GM18858 (cell line): ENCODE results near the gene ORC2.
"Not testable (repeated sequence)": the region's sequence is repeated elsewhere in the genome, so short reads cannot be mapped to it uniquely, and the experiment has no call there.

ENCODE experiments used
- ATAC-seq: cut with Tn5 transposase; IDR thresholded peaks from one replicate; pipeline ENCODE4 v1.9.1; 2021; ENCODE audit not compliant: unreplicated experiment

ORC2 gene

DNA sequence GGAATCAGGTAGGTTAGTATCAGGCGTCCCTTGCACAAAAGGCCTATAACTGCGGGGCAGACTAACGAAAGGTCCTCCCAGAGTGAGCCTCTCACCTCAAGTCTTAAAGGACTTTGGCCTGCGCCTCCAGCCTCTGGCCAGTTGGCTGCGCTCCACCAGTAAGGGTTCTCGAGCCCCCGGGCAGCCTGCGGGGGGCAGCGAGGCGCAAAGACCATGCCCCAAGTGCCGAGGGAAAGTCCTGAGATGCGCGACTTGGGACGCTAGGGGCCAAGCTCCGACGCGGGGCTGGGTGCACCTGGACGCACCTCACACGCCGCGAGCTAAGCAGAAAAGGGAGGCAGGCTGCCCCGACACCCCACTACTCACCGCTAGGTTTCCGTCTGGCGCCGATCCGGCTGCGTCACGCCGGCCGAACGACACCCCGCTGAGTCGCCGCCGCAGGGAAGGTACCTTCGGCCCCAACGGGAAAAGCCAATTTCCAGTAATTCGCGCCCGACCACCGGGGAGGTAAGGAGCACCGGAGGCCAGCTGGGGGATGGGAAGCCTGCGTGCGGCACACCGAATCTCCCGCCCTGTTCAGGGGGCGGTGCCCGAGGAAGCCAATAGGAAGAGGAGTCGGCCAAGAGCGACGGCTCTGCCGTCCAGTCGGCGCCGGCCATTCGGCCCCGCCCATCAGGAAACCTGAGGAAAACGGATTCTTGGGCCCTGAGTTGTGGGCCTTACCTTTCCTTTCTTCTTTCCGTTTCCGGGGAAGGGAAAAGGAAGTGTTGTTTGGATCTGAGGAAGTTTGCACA lies at the start of gene ORC2:
Gene ORC2, minus strand, starts transcription at position 537 of the 794 bp plus-strand sequence. CDS start 5,537 bp downstream, outside the sequence.
- peak; percentile 78 for ATAC-seq

GRCh38 chr2:201008296-201008829 lies 44.9 kb upstream of the ORC2 start:
- no peak for ATAC-seq

DNA sequence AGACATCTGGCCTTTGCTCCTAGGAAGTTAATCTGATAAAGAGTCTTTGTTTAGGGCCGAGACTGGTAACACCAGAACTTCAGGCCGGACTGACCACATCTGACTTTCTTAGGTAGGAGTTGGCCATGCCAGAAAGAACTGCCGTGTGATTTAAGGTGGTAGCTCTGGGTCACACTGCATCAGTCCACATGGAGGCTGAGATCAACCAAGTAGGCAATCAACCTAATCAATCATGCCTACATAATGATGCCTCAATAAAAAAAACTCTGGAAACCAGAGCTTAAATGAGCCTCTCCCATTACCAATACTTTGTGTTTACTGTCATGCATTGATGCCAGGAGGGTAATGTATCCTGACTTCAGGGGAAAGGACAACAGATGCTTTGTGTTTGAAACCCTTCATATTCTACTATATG lies 44.1 kb upstream of the ORC2 start:
- ATAC-seq: no peak

DNA sequence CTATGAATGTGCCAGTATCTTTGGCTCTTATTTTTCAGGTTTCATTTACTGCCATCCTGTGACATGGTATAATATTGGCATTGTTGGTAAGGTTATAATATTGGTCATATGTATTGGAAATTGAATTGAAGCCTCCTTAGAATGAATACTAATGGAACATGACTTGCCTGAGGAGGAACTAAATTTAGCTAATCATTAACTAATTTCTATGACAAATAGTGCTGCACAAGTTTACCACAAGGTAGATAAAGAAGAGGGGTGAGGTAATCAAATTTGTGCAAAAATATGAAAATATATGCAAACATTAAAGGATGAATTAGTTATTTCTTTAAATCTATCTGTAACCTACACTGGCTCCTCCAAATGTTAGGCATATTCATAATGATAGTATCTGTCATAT lies 43.2 kb upstream of the ORC2 start:
- no peak for ATAC-seq

GRCh38 chr2:201004370-201004769 lies 40.9 kb upstream of the ORC2 start:
- ATAC-seq: no peak

DNA sequence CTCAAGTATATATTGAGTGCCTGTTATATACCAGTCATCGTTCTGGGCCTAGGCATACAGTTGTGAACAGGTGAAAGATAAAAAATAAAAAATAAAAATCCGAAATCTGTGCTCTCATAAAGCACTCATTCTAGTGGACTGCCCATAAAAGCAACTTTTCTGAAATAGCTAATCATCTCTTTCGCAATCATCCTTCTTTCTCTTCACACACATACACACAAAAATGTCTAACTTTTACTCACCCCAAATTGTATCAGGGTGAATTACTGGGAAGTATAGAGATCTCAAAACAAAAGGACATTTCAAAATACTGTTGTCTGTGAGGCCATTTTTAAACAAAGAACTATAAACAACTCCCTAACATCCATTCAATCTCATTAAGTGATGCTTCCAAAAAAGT lies 29.6 kb upstream of the ORC2 start:
- no peak for ATAC-seq

GRCh38 chr2:200987137-200987536 lies 23.7 kb upstream of the ORC2 start:
- no peak for ATAC-seq

GRCh38 chr2:200985799-200986198 lies 22.3 kb upstream of the ORC2 start:
- ATAC-seq: no peak

GRCh38 chr2:200976710-200977109 lies 13.2 kb upstream of the ORC2 start:
- ATAC-seq: no peak

GRCh38 chr2:200975672-200976071 lies 12.2 kb upstream of the ORC2 start:
- no peak for ATAC-seq

DNA sequence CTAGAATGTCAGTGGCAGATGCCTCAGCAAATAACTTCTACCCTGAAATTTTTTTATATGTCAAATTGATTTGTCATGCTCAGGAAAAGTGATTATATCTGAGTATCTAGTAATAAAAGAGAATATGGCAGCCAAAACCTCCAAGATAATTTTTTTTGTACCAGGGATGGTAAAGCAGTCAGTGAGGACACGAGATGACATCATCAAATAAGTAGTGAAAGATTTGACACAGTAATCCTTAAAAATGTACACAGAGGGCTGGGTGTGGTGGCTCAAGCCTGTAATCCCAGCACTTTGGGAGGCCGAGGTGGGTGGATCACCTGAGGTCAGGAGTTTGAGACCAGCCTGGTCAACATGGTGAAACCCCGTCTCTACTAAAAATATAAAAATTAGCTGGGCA lies 6.6 kb upstream of the ORC2 start:
- ATAC-seq: not testable (repeated sequence)

- no peak for ATAC-seq
Observed at GRCh38 chr2:200968735-200969134, 5.3 kb upstream of the ORC2 start.

GRCh38 chr2:200968162-200968561 lies 4.7 kb upstream of the ORC2 start:
- ATAC-seq: no peak

DNA sequence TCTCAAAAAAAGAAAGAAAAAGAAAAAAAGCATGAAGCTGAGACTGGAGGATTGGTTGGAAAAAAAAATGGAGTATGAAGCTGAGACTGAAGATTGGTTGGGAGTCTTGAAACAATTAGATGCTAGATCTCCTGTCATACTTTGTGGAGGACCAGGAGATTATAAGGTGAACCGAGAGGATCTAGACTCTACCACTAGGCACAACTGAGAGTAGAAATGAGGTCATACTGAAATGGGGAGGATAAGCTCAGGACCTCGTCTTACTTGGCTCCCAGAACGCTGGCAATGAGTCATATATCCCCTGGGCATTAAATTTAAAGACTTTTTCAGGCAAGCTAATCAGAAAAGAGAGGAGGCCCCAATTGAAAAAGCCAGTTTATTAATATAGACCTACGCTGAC lies 3.3 kb upstream of the ORC2 start:
- peak; percentile 31 for ATAC-seq

- ATAC-seq: no peak
Observed at GRCh38 chr2:200964498-200964897, 1.0 kb upstream of the ORC2 start.

GRCh38 chr2:200963918-200964252 lies 425 bp upstream of the ORC2 start:
- not testable (repeated sequence) for ATAC-seq

DNA sequence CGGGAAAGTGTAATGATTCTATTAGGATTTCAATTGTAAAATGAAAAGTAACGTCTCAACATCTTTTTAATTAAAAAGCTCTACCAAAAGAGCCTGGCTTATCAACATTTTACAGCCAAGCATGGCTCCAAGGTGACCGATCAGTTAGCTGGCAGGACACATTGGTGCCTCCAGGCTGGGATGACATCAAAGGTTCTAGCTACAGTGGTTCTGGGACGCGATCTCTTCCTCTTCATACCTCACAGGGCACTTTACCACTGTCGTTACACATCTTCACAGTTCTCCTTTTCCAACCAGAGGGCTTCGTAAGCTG lies 693 bp downstream of the ORC2 start:
- ATAC-seq: peak; percentile 9

DNA sequence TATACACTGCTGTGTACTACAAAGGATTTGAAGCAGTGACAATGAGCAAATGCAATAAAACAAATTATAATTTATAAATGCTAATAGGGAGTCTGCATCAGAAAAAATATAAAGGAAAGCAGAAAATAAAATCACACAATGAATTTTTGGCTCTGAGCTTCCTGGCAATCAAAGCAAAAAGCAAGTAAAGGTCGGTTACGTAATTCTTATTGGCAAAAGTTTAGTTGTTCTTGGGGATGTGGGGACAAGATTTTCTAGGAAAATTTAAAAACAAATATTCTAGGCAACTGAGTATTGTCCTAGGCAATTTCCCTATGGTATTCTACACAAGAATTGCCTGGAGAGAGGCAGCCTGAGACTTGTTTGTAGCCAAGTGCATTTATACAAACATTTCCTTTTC lies 1.8 kb downstream of the ORC2 start:
- no peak for ATAC-seq

DNA sequence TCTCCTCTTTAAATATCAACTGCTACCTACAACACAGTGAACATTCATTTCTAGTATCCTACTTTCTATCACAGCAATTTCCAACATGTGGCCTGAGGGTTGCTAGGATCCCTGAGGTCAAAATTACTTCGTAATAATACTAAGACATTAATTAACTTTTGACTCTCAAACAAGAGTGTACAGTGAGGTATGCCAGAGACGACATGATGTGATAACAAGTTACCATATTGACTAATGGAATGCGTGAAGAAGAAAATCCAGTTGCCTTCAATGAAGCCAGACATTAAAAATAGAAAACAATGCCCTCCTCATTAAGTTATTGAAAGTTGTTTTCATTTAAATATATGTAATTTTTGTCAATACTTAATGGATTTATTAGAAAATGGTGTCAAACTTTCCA lies 13.1 kb downstream of the ORC2 start:
- no peak for ATAC-seq

- no peak for ATAC-seq
Observed at GRCh38 chr2:200945395-200945729, 18.1 kb downstream of the ORC2 start.

DNA sequence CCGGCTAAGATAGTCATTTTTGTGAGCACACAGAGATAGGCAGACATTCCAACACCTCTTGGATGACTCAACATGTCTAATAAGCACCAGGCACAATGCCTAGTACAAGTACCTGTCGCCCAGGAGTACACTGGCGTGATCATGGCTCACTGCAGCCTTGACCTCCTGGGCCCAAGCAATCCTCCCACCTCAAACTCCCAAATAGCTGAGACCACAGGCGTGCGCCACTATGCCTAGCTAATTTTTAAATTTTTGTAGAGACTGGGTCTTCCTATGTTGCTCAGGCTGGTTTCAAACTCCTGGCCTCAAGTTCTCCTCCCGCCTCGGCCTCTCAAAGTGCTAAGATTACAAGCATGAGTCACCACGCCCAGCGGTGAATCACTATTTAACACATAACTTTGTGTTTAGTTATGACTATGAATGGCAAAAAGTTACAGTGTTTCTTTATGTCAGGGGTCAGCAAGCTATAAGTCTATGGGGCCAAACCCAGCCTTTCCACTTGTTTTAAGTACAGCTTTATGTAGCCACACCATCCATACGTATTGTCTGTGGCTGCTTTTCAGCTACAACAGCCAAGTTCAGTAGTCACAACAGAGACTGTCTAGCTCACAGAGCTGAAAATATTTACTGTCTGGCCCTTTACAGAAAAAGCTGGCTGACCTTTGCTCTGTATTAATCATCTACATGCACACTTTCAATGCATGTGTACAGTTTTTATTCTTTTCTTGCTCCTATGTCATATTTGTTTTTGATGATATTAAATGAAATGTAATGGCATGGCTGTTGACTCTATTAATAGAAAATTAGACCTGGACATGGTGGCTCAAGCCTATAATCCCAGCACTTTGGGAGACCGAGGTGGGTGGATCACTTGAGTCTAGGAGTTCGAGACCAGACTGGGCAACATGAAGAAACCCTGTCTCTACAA lies 18.7 kb downstream of the ORC2 start:
- no peak for ATAC-seq

GRCh38 chr2:200943527-200944105 lies 19.8 kb downstream of the ORC2 start:
- ATAC-seq: no peak
